Measurements from ENCODE around the gene SPEG.
A peak's percentile ranks its signal among the peaks of the same experiment; 100 is the strongest.
"Not testable (repeated sequence)": the region's sequence is repeated elsewhere in the genome, so short reads cannot be mapped to it uniquely, and the experiment has no call there.

The SPEG gene

DNA sequence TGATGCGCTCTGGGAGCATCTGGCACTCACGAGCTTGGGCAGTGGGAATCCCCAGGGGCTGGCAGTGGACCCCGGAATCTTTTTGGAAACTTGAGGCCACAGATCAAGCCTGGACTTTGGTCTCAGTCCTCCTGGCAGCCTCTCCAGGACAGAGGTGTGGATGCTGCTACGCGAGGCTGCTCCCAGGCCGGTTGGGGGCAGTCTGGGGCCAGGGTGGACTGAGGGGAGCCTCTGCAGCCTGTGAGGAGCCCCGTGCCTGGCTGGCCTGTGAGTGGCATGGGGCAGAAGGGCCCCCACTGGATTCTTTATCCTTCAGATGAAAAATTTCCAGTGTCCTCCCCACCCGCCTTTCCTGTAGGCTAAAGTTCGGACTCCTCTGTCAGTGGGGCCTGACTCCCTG lies 29.2 kb upstream of the SPEG start:
- DNase-seq (ENCODE audit: low read depth), result no peak
- no peak overlapping the region for H3K4me3 ChIP-seq (ENCODE audit: low read length)
- TF ChIP-seq, protein P1, sequence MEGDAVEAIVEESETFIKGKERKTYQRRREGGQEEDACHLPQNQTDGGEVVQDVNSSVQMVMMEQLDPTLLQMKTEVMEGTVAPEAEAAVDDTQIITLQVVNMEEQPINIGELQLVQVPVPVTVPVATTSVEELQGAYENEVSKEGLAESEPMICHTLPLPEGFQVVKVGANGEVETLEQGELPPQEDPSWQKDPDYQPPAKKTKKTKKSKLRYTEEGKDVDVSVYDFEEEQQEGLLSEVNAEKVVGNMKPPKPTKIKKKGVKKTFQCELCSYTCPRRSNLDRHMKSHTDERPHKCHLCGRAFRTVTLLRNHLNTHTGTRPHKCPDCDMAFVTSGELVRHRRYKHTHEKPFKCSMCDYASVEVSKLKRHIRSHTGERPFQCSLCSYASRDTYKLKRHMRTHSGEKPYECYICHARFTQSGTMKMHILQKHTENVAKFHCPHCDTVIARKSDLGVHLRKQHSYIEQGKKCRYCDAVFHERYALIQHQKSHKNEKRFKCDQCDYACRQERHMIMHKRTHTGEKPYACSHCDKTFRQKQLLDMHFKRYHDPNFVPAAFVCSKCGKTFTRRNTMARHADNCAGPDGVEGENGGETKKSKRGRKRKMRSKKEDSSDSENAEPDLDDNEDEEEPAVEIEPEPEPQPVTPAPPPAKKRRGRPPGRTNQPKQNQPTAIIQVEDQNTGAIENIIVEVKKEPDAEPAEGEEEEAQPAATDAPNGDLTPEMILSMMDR (IDR thresholded peaks at IDR 0.05; ENCODE audit: insufficient read depth, low read depth, low read length, missing control alignments), result no peak

DNA sequence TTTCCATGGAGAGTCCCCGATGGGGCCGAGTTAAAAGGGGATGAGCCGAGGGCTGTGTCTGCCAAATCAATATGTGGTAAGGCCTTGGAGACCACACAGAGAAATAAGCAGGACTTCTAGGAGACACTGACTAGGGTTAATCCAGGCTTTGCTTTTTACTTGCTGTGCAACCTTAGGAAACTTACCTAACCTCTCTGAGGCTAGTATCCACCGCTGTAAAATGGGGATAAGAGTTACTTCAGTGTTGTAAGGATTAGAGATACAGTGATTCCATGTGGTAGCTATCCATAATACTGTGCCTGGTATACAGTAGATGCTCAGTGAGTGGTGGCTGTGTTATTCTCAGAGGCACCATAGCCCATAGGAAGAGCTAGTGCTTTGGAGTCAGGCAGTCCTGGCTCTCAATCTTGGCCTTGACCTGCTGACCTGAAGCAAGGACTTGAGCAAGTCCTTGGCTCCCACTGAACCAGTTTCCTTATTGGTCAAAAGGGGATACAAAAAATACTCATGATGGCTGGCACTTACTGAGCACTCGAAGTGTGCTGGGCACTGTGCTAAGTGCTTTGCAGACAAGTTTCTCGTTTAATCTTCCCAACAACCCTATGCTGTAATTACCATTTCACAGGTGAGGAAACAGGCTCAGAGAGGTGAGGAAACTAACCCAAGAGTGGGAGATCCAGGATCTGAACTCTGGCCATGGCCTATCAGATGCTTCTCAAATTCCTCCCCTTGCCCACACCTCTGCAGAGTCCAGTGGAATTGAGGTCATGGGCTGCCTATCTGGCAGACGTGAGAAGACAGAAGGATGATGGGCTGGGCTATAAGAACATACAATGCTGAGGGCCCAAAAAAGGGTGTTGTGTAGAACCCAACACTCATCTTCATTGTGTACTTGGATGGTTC lies 28.4 kb upstream of the SPEG start:
- no peak overlapping the region for H3K4me3 ChIP-seq (ENCODE audit: low read length)
- DNase-seq (ENCODE audit: low read depth), result no peak
- TF ChIP-seq, protein P1 (IDR thresholded peaks at IDR 0.05; ENCODE audit: insufficient read depth, low read depth, low read length, missing control alignments), result no peak

DNA sequence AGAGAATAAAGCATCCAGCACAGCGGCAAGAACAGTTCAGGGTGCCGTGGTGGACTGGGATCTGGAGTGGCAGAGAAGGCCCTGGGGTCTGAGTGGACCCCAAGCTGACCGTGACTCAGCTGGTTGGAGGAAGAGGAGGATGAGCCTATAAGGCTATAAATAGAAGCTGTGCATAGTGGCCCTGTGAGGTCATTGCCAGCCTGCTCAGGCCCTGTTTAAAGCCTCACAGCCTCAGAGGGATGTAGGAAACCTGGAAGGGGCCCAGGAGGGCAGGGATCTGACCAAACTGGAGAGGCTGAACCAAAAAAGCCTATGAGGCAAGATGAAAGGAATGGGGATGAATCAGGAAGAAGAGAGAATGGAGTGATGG lies 27.8 kb upstream of the SPEG start:
- H3K4me3 ChIP-seq (ENCODE audit: low read length), result no peak overlapping the region
- TF ChIP-seq, protein P1 (IDR thresholded peaks at IDR 0.05; ENCODE audit: insufficient read depth, low read depth, low read length, missing control alignments), result no peak
- DNase-seq (ENCODE audit: low read depth), result peak; percentile 19

DNA sequence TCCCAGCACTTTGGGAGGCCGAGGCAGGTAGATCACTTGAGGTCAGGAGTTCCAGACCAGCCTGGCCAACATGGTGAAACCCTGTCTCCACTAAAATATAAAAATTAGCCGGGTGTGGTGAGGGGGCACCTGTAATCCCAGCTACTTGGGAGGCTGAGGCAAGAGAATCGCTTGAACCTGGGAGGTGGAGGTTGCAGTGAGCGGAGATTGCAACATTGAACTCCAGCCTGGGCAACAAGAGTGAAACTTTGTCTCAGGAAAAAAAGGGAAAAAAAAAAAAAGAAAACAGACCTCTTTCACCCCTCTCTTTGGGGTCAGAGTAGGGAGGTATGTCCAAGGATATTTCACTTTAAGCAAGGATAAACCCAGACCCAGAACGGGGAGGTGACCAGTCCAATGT lies 27.3 kb upstream of the SPEG start:
- not testable (repeated sequence) for DNase-seq (ENCODE audit: low read depth); H3K4me3 ChIP-seq (ENCODE audit: low read length)

DNA sequence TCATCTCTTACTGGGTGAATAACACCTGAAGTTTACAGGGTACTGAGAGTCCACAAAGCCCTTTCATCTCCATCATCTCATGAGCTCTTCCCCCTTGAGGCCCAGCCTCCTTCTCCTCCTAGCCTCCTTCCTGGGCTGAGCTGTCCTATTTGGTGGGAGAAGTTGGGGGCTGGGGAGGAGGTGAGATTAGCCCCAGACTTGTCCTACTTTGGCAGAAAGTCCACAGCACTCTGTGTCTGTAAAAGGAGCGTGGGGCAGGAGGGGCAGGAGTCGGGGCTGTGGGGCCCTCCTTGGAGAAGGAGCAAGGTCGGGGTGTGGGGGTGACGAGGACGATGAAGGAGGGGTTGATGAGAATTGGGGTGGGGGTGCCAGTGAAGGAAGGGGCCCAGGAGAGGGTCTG lies 26.4 kb upstream of the SPEG start:
- TF ChIP-seq, protein P1 (IDR thresholded peaks at IDR 0.05; ENCODE audit: insufficient read depth, low read depth, low read length, missing control alignments), result no peak
- no peak for DNase-seq (ENCODE audit: low read depth)

DNA sequence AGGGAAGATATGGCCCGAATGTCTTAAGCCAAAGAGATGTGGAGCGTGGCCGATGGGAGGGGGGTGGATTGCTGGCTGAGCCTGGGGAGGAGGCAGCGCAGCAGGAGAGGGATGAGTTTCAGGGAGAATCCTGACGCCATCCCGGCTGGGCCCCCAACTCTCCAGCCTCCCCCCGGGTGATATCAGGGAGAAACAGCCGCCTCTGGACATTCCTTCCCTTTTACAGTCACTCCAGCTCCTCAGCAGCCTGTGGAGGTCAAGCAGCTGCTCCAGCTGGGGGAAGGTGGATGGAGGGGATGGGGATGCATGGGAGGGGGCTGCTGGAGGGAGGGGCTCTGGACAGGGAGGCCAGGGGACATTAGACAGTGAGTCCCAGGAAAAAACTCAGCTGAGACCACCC lies 26.0 kb upstream of the SPEG start:
- TF ChIP-seq, protein P1 (IDR thresholded peaks at IDR 0.05; ENCODE audit: insufficient read depth, low read depth, low read length, missing control alignments), result no peak

More for the DNA sequence above, 26.4 kb upstream of the SPEG start:
- H3K4me3 ChIP-seq (ENCODE audit: low read length), result no peak overlapping the region

DNA sequence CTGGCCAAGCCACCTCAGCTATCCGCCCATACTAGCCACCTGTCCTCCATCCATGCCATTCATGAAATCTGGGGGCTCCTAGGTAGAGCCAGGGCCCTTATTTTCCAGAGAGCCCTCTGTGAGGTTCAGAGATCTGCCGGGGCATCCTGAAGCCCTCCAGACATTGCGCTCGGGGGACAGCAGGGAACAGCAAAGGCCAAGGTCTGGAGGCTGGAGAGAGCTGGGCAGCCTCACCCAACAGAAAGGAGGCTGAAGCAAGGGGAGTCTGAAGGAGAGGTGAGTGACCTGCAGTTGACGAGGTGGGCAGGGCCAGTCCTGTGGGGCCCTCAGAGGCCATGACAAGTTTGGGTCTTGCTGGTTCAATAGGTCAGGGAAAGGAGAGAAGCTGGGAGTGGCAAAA lies 25.0 kb upstream of the SPEG start:
- no peak overlapping the region for H3K4me3 ChIP-seq (ENCODE audit: low read length)
- TF ChIP-seq, protein P1 (IDR thresholded peaks at IDR 0.05; ENCODE audit: insufficient read depth, low read depth, low read length, missing control alignments), result no peak
- no peak for DNase-seq (ENCODE audit: low read depth)

More for the DNA sequence above, 26.0 kb upstream of the SPEG start:
- no peak overlapping the region for H3K4me3 ChIP-seq (ENCODE audit: low read length)
- DNase-seq (ENCODE audit: low read depth), result no peak
